Measurements from ENCODE around the gene GJE1.
"Not testable (repeated sequence)": the region's sequence is repeated elsewhere in the genome, so short reads cannot be mapped to it uniquely, and the experiment has no call there.

Gene GJE1

GRCh38 chr6:142155895-142156757 is 23.4 kb downstream of the GJE1 start:
- DNase-seq = peak; percentile 31
- in situ Hi-C loops (cut with MboI; ENCODE audit: low pct_unique_long_range_greater_than_20kb, low sequenced_read_pairs) = no loop called here

- DNase-seq = not testable (repeated sequence)
Measured at GRCh38 chr6:142156758-142157068, 24.0 kb downstream of the GJE1 start.

GRCh38 chr6:142162780-142163179 is 30.1 kb downstream of the GJE1 start:
- in situ Hi-C loops (cut with MboI; ENCODE audit: low pct_unique_long_range_greater_than_20kb, low sequenced_read_pairs) = no loop called here
- no peak for DNase-seq

More at GRCh38 chr6:142156758-142157068, 24.0 kb downstream of the GJE1 start:
- in situ Hi-C loops (cut with MboI; ENCODE audit: low pct_unique_long_range_greater_than_20kb, low sequenced_read_pairs) = not testable (repeated sequence)

GRCh38 chr6:142165227-142165626 is 32.5 kb downstream of the GJE1 start:
- in situ Hi-C loops (cut with MboI; ENCODE audit: low pct_unique_long_range_greater_than_20kb, low sequenced_read_pairs) = no loop called here

GRCh38 chr6:142167071-142167470 is 34.3 kb downstream of the GJE1 start:
- no peak for DNase-seq
- in situ Hi-C loops (cut with MboI; ENCODE audit: low pct_unique_long_range_greater_than_20kb, low sequenced_read_pairs) = no loop called here

More at GRCh38 chr6:142165227-142165626, 32.5 kb downstream of the GJE1 start:
- DNase-seq = no peak

- DNase-seq = no peak
- in situ Hi-C loops (cut with MboI; ENCODE audit: low pct_unique_long_range_greater_than_20kb, low sequenced_read_pairs) = no loop called here
Measured at GRCh38 chr6:142167486-142167885, 34.8 kb downstream of the GJE1 start.

GRCh38 chr6:142171351-142171750 is 38.6 kb downstream of the GJE1 start:
- in situ Hi-C loops (cut with MboI; ENCODE audit: low pct_unique_long_range_greater_than_20kb, low sequenced_read_pairs) = no loop called here

GRCh38 chr6:142172758-142173157 is 40.0 kb downstream of the GJE1 start:
- in situ Hi-C loops (cut with MboI; ENCODE audit: low pct_unique_long_range_greater_than_20kb, low sequenced_read_pairs) = no loop called here
- DNase-seq = no peak

More at GRCh38 chr6:142171351-142171750, 38.6 kb downstream of the GJE1 start:
- DNase-seq = no peak

- no peak for DNase-seq
- in situ Hi-C loops (cut with MboI; ENCODE audit: low pct_unique_long_range_greater_than_20kb, low sequenced_read_pairs) = no loop called here
Measured at GRCh38 chr6:142173980-142174379, 41.3 kb downstream of the GJE1 start.

GRCh38 chr6:142174703-142175102 is 42.0 kb downstream of the GJE1 start:
- no peak for DNase-seq
- in situ Hi-C loops (cut with MboI; ENCODE audit: low pct_unique_long_range_greater_than_20kb, low sequenced_read_pairs) = no loop called here

- no peak for DNase-seq
- in situ Hi-C loops (cut with MboI; ENCODE audit: low pct_unique_long_range_greater_than_20kb, low sequenced_read_pairs) = no loop called here
Measured at GRCh38 chr6:142178129-142178528, 45.4 kb downstream of the GJE1 start.

GRCh38 chr6:142182004-142182403 is 49.3 kb downstream of the GJE1 start:
- in situ Hi-C loops (cut with MboI; ENCODE audit: low pct_unique_long_range_greater_than_20kb, low sequenced_read_pairs) = no loop called here
- DNase-seq = no peak

- in situ Hi-C loops (cut with MboI; ENCODE audit: low pct_unique_long_range_greater_than_20kb, low sequenced_read_pairs) = no loop called here
Measured at GRCh38 chr6:142183351-142183750, 50.6 kb downstream of the GJE1 start.

GRCh38 chr6:142184307-142184706 is 51.6 kb downstream of the GJE1 start:
- no peak for DNase-seq
- in situ Hi-C loops (cut with MboI; ENCODE audit: low pct_unique_long_range_greater_than_20kb, low sequenced_read_pairs) = no loop called here

More at GRCh38 chr6:142183351-142183750, 50.6 kb downstream of the GJE1 start:
- no peak for DNase-seq

All from KBM-7 (cell line).